Osteoblast (primary cell): ENCODE data around the gene PTGR3. TPM values are rescaled to one million over a fixed set of nuclear protein-coding genes. Genes with fewer than 3 reads are reported as not detected.
A peak's percentile ranks its signal among the peaks of the same experiment; 100 is the strongest.

Experiments
- DNase-seq: peaks from one replicate; pipeline ENCODE4 v3.0.0; 2011; ENCODE audit warnings: low spot score, mixed read lengths; ENCODE audit not compliant: insufficient read length; ENCODE audit errors: missing footprints
- H2AFZ ChIP-seq: 2 replicates; pipeline ENCODE4 v1.6.0; 2011; ENCODE audit warnings: mild to moderate bottlenecking, low read length
- H3K27ac ChIP-seq: 2 replicates; pipeline ENCODE4 v1.5.1; 2011; ENCODE audit warnings: mild to moderate bottlenecking, low read depth, low read length, moderate library complexity
- H3K27me3 ChIP-seq: 2 replicates; pipeline ENCODE4 v1.6.0; 2012; ENCODE audit warnings: mild to moderate bottlenecking, control low read depth, inconsistent platforms, low read length, moderate library complexity; ENCODE audit not compliant: insufficient read depth
- H3K36me3 ChIP-seq: 2 replicates; pipeline ENCODE4 v1.5.1; 2011; ENCODE audit warnings: mild to moderate bottlenecking, low read length, control low read depth, moderate library complexity; ENCODE audit not compliant: insufficient read depth
- H3K4me1 ChIP-seq: 2 replicates; pipeline ENCODE4 v1.5.1; 2011; ENCODE audit warnings: mild to moderate bottlenecking, low read length, control low read depth, moderate library complexity; ENCODE audit not compliant: insufficient read depth
- H3K4me2 ChIP-seq: 2 replicates; pipeline ENCODE4 v1.6.0; 2011; ENCODE audit warnings: mild to moderate bottlenecking, low read length; ENCODE audit not compliant: insufficient read depth
- H3K4me3 ChIP-seq: fragments of 200-600 bp; sonication (generic); 3 replicates; pipeline ENCODE4 v1.5.1; 2012; ENCODE audit warnings: mild to moderate bottlenecking, low read length, inconsistent platforms; ENCODE audit not compliant: insufficient read depth
- H3K79me2 ChIP-seq: 2 replicates; pipeline ENCODE4 v1.6.0; 2012; ENCODE audit warnings: mild to moderate bottlenecking, low read length, control low read depth, inconsistent platforms; ENCODE audit not compliant: insufficient read depth
- H3K9me3 ChIP-seq: 2 replicates; pipeline ENCODE4 v1.5.1; 2011; ENCODE audit warnings: low read depth, low read length, control low read depth
- H4K20me1 ChIP-seq: 2 replicates; pipeline ENCODE4 v1.6.0; 2012; ENCODE audit warnings: mild to moderate bottlenecking, low read length, control low read depth; ENCODE audit not compliant: insufficient read depth
- CTCF ChIP-seq: IDR thresholded peaks from 2 replicates; pipeline ENCODE4 v1.5.1; 2011; ENCODE audit warnings: mild to moderate bottlenecking, low read depth, low read length, moderate library complexity; ENCODE audit errors: extremely low read depth
- total RNA-seq: library from RNA; depleted of rRNA; stranded (reverse); fragments of >200 nt; gene quantifications from 2 replicates; pipeline ENCODE4 v1.2.3, GENCODE V29; 2012

Gene PTGR3
- total RNA-seq, 1 donor, result 8.3 TPM

- Histone ChIP-seq H4K20me1 (no peaks in the 10 kb centered on the region), H3K27ac (no peak overlapping the region), H3K9me3 (no peaks in the 10 kb centered on the region), H3K4me2 (no peak overlapping the region), H3K4me3 (no peak overlapping the region), H3K79me2 (peaks cover 68% of the 10 kb centered on the region), H3K36me3 (no peaks in the 10 kb centered on the region), H2AFZ (no peak overlapping the region), H3K27me3 (no peaks in the 10 kb centered on the region), H3K4me1 (peaks cover 31% of the 10 kb centered on the region)
- no peak for TF ChIP-seq CTCF
- DNase-seq, result no peak
Observed at GRCh38 chr18:75250471-75250821, 41.5 kb upstream of the PTGR3 start.

DNA sequence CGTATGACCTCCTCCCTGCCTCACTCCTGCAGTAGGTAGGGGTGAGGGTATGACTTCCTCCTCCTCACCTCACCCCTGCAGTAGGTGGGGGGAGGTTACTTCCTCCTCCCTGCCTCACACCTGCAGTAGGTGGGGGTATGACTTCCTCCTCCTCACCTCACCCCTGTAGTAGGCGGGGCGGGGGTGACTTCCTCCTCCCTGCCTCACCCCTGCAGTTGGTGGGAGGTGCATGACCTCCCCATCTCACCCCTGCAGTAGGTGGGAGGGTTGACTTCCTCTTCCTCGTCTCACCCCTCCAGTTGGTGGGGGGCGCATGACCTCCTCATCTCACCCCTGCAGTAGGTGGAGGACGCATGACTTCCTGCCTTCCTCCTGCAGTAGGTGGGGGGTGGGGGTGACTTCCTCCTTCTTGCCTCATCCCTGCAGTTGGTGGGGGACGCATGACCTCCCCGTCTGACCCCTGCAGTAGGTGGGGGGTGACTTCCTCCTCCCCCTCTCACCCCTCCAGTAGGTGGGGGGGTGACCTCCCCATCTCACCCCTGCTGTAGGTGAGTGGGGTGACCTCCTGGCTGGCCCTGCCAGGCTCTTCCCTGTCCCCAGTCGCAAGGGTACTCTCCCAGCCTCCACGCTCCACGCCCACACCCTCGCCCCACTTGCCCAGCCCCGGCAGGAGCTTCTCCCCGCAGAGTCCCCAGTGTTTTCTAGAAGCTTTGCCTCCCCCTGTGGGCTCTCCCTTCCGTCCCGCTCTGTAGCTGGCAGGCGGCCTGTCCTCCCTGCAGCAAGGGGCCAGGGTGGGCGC is 40.9 kb upstream of the PTGR3 start:
- Histone ChIP-seq H3K79me2 (peaks cover 66% of the 10 kb centered on the region), H3K27ac (no peak overlapping the region), H3K4me1 (peaks cover 31% of the 10 kb centered on the region), H3K36me3 (no peaks in the 10 kb centered on the region), H3K27me3 (no peaks in the 10 kb centered on the region), H3K4me3 (no peak overlapping the region), H2AFZ (no peak overlapping the region), H3K4me2 (no peak overlapping the region), H3K9me3 (no peaks in the 10 kb centered on the region), H4K20me1 (no peaks in the 10 kb centered on the region)
- no peak for TF ChIP-seq CTCF
- no peak for DNase-seq

DNA sequence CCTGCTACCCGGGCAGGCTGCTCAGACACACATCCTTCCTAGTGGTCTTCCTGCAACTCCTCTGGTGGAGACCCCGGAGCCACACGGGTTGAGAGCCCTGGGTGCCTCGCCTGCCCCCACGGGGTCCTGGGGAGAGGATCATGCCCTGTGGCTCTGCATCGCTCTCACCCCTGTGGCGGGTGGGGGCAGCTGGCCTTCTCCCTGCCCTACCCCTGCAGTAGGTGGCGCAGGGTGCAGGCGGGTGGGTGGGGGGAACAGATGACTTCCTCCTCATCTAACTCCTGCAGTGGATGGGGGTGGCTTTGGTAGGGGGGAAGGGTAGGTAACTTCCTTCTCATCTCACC is 40.2 kb upstream of the PTGR3 start:
- Histone ChIP-seq H3K9me3 (no peaks in the 10 kb centered on the region), H3K4me3 (no peak overlapping the region), H3K36me3 (no peaks in the 10 kb centered on the region), H4K20me1 (no peaks in the 10 kb centered on the region), H2AFZ (peak overlapping the region; percentile 97), H3K27me3 (no peaks in the 10 kb centered on the region), H3K79me2 (peaks cover 67% of the 10 kb centered on the region), H3K27ac (peak overlapping the region; percentile 91), H3K4me2 (no peak overlapping the region), H3K4me1 (peaks cover 31% of the 10 kb centered on the region)
- no peak for TF ChIP-seq CTCF
- DNase-seq, result no peak

GRCh38 chr18:75248426-75249174 is 39.7 kb upstream of the PTGR3 start:
- TF ChIP-seq CTCF, result no peak
- DNase-seq, result peak; percentile 80
- H2AFZ ChIP-seq, result peak overlapping the region; percentile 97
- peak overlapping the region; percentile 69 for H3K4me3 ChIP-seq
- no peaks in the 10 kb centered on the region for H3K36me3 ChIP-seq
- peaks cover 26% of the 10 kb centered on the region for H3K4me1 ChIP-seq
- peaks cover 63% of the 10 kb centered on the region for H3K79me2 ChIP-seq
- H4K20me1 ChIP-seq, result no peaks in the 10 kb centered on the region
- H3K27me3 ChIP-seq, result no peaks in the 10 kb centered on the region
- no peaks in the 10 kb centered on the region for H3K9me3 ChIP-seq
- H3K4me2 ChIP-seq, result peak overlapping the region; percentile 95
- peak overlapping the region; percentile 91 for H3K27ac ChIP-seq
